Measurements from ENCODE around the gene KCNQ1OT1. TPM values are rescaled to one million over a fixed set of nuclear protein-coding genes. Genes with fewer than 3 reads are reported as not detected.

KCNQ1OT1 gene
- total RNA-seq, 4 donors from 2014 or later = 6.3 to 8.0 (median 7.7) TPM

DNA sequence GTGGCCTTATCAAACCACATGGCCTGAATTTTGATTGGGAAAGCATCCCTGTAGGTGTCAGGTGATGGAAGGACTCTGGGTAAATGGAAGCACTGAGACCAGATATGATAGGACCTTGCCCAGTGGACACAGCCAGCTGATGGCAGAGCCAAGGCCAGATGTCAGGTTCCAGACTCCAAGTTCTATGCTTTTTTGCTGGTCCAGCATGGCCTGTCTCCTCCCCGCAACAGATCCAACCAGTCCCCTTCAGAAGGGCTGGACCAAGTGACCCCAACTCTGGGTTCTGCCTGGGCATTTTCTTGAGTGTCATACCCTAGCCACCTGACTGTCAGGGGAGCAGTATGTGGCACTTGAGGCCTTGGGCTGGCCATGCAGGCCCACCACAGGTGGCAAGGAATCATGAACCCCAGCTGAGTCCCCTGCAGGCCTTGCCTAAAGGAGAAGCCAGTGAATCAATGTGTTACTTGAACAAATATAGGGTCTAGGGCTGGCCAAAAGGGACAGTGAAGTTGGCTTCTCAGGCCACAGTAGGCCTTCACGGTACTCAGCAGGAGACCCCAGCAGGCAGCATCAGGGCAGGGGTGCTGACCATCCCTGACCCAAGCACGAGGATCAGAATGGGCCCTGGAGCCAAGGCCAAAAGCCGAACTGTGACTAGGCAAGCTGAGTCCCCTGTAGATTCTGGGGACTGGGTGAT lies 27.1 kb downstream of the KCNQ1OT1 start:
- Histone ChIP-seq H3K36me3 (peaks cover 0 to 14% (median 0%) of the 10 kb centered on the region in 3 donors), H3K4me3 (no peak overlapping the region), H3K9me3 (no peaks in the 10 kb centered on the region), H3K27me3 (no peaks in the 10 kb centered on the region), H3K27ac (no peak overlapping the region), H3K4me1 (peaks cover 0 to 42% (median 9%) of the 10 kb centered on the region in 4 donors)
- no peak for TF ChIP-seq EP300 (IDR thresholded peaks at IDR 0.05)
- TF ChIP-seq, protein P1, sequence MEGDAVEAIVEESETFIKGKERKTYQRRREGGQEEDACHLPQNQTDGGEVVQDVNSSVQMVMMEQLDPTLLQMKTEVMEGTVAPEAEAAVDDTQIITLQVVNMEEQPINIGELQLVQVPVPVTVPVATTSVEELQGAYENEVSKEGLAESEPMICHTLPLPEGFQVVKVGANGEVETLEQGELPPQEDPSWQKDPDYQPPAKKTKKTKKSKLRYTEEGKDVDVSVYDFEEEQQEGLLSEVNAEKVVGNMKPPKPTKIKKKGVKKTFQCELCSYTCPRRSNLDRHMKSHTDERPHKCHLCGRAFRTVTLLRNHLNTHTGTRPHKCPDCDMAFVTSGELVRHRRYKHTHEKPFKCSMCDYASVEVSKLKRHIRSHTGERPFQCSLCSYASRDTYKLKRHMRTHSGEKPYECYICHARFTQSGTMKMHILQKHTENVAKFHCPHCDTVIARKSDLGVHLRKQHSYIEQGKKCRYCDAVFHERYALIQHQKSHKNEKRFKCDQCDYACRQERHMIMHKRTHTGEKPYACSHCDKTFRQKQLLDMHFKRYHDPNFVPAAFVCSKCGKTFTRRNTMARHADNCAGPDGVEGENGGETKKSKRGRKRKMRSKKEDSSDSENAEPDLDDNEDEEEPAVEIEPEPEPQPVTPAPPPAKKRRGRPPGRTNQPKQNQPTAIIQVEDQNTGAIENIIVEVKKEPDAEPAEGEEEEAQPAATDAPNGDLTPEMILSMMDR (IDR thresholded peaks at IDR 0.05) = no peak
- TF ChIP-seq POLR2A (IDR thresholded peaks at IDR 0.05) = no peak
- no peak for DNase-seq (ENCODE audit: low spot score in 2 of 2)
- 97 to 98% methylated on average over 4 of the region's 4 CpGs for WGBS, 2 donors

GRCh38 chr11:2671748-2672147 lies 28.0 kb downstream of the KCNQ1OT1 start:
- Histone ChIP-seq H3K9me3 (no peaks in the 10 kb centered on the region), H3K27ac (no peak overlapping the region), H3K36me3 (peaks cover 0 to 14% (median 0%) of the 10 kb centered on the region in 3 donors), H3K4me1 (peaks cover 0 to 36% (median 9%) of the 10 kb centered on the region in 4 donors), H3K4me3 (no peak overlapping the region), H3K27me3 (no peaks in the 10 kb centered on the region)
- no peak for DNase-seq (ENCODE audit: low spot score in 2 of 2)
- TF ChIP-seq, protein P1 (IDR thresholded peaks at IDR 0.05) = no peak
- TF ChIP-seq POLR2A (IDR thresholded peaks at IDR 0.05) = no peak
- no peak for TF ChIP-seq EP300 (IDR thresholded peaks at IDR 0.05)
- 80 to 93% methylated on average over 3 of the region's 3 CpGs for WGBS, 2 donors

GRCh38 chr11:2670541-2671100 lies 29.2 kb downstream of the KCNQ1OT1 start:
- no peak for DNase-seq (ENCODE audit: low spot score in 2 of 2)
- H3K27ac ChIP-seq = no peak overlapping the region
- H3K4me3 ChIP-seq = no peak overlapping the region
- H3K27me3 ChIP-seq = no peaks in the 10 kb centered on the region
- peaks cover 0 to 27% (median 9%) of the 10 kb centered on the region in 4 donors for H3K4me1 ChIP-seq
- TF ChIP-seq, protein P1 (IDR thresholded peaks at IDR 0.05) = no peak
- TF ChIP-seq EP300 (IDR thresholded peaks at IDR 0.05) (no peak), POLR2A (IDR thresholded peaks at IDR 0.05) (no peak)
- 0 to 78% methylated on average over 1 of the region's 1 CpG for WGBS, 2 donors
- peaks cover 0 to 9% (median 0%) of the 10 kb centered on the region in 4 donors for H3K9me3 ChIP-seq
- H3K36me3 ChIP-seq = peaks cover 0 to 15% (median 0%) of the 10 kb centered on the region in 3 donors

GRCh38 chr11:2669634-2670469 lies 29.9 kb downstream of the KCNQ1OT1 start:
- WGBS, 2 donors = 87 to 94% methylated on average over 8 of the region's 8 CpGs
- DNase-seq (ENCODE audit: low spot score in 2 of 2) = no peak

More at GRCh38 chr11:2669634-2670469, 29.9 kb downstream of the KCNQ1OT1 start:
- no peaks in the 10 kb centered on the region for H3K27me3 ChIP-seq
- peaks cover 0 to 23% (median 0%) of the 10 kb centered on the region in 3 donors for H3K36me3 ChIP-seq
- TF ChIP-seq POLR2A (IDR thresholded peaks at IDR 0.05) = no peak
- TF ChIP-seq, protein P1 (IDR thresholded peaks at IDR 0.05) = no peak
- TF ChIP-seq EP300 (IDR thresholded peaks at IDR 0.05) = no peak
- peaks cover 0 to 15% (median 0%) of the 10 kb centered on the region in 4 donors for H3K9me3 ChIP-seq
- no peak overlapping the region for H3K4me3 ChIP-seq
- peaks cover 0 to 19% (median 5%) of the 10 kb centered on the region in 4 donors for H3K4me1 ChIP-seq
- H3K27ac ChIP-seq = no peak overlapping the region
